GM21619 (cell line): ENCODE data around the gene NFIA.
A peak's percentile ranks its signal among the peaks of the same experiment; 100 is the strongest.

Source experiments
- ATAC-seq: cut with Tn5 transposase; IDR thresholded peaks from one replicate; pipeline ENCODE4 v1.9.1; 2021; ENCODE audit not compliant: unreplicated experiment

The NFIA gene

GRCh38 chr1:61287734-61288133 is 205.4 kb downstream of the NFIA start:
- no peak for ATAC-seq

GRCh38 chr1:61289232-61290098 is 207.1 kb downstream of the NFIA start:
- ATAC-seq = no peak

GRCh38 chr1:61290525-61290924 is 208.2 kb downstream of the NFIA start:
- no peak for ATAC-seq

- no peak for ATAC-seq
Observed at GRCh38 chr1:61293197-61293596, 210.8 kb downstream of the NFIA start.

GRCh38 chr1:61293986-61294504 is 211.7 kb downstream of the NFIA start:
- ATAC-seq = no peak

- ATAC-seq = no peak
Observed at GRCh38 chr1:61294930-61295329, 212.6 kb downstream of the NFIA start.

- no peak for ATAC-seq
Observed at GRCh38 chr1:61295818-61296537, 213.6 kb downstream of the NFIA start.

GRCh38 chr1:61297887-61298286 is 215.5 kb downstream of the NFIA start:
- ATAC-seq = no peak

GRCh38 chr1:61299463-61299862 is 217.1 kb downstream of the NFIA start:
- no peak for ATAC-seq

GRCh38 chr1:61300899-61301298 is 218.5 kb downstream of the NFIA start:
- ATAC-seq = no peak

- peak; percentile 68 for ATAC-seq
Observed at GRCh38 chr1:61301824-61302657, 219.7 kb downstream of the NFIA start.

- ATAC-seq = no peak
Observed at GRCh38 chr1:61307422-61308142, 225.2 kb downstream of the NFIA start.

- ATAC-seq = no peak
Observed at GRCh38 chr1:61310057-61310456, 227.7 kb downstream of the NFIA start.

- ATAC-seq = no peak
Observed at GRCh38 chr1:61310538-61310937, 228.2 kb downstream of the NFIA start.

- no peak for ATAC-seq
Observed at GRCh38 chr1:61313906-61314422, 231.6 kb downstream of the NFIA start.

GRCh38 chr1:61315011-61315410 is 232.7 kb downstream of the NFIA start:
- ATAC-seq = no peak

GRCh38 chr1:61316493-61316892 is 234.1 kb downstream of the NFIA start:
- ATAC-seq = no peak

- peak; percentile 99 for ATAC-seq
Observed at GRCh38 chr1:61318319-61319125, 236.2 kb downstream of the NFIA start.

GRCh38 chr1:61320575-61320974 is 238.2 kb downstream of the NFIA start:
- no peak for ATAC-seq
